HT1080 (cell line): ENCODE results near the gene HOXB4. TPM values are rescaled to one million over a fixed set of nuclear protein-coding genes. Genes with fewer than 3 reads are reported as not detected.

Source experiments
- DNase-seq: peaks from one replicate; pipeline ENCODE4 v3.0.0-alpha.2; 2015; ENCODE audit warnings: low read depth
- total RNA-seq: library from RNA; depleted of rRNA; stranded (reverse); fragments of >200 nt; shearing (Covaris generic); gene quantifications from 2 replicates; pipeline ENCODE4 v1.2.3, GENCODE V29; 2014

HOXB4 gene
- total RNA-seq, 1 experiment from 2014 or later = 3.9 TPM

DNA sequence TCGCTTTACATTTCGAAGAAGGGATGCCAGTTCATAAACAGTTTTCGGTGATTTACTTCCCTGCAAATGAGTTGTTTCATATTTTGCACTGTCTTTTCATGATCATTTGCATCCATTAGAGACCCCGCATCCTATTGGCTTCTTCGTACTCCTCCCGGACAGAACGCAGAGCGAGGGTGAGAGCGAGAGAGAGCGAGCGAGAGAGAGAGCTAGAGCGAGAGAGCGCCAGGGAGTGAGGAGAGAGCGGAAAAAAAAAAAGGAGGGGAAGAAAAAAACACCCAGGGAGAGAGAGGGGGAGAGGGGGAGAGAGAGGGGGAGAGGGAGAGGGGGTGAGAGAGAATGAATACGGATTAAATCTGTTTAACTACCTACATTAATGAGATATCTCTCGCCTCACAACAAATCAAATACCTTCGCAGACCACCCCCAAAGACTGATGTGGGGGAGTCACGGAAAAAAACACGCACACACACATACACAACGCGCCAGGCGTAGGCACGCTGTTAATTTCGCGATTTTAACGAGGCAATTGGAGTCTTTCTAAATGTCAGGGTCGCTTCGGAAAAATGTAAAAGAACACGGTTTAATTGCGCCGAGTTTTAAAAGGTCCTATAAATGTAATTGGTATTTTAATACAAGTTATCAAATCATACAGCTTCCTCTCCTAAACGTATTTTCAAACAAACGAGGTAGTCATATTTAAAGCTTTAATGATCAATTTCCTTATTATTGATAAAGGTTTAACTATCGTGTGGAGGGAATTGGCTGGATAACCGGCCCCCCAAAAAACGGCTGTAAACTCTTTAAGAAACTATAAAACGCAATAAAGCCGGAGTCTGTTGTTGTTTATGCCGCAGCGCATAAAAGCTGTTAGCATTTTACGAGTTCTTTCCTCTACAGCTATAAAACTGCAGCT, 37.2 kb upstream of the HOXB4 start, which contains the start of gene HOXB8:
TSS of gene HOXB8 (minus strand) at position 246 of the 916 bp plus-strand sequence. CDS start 588 bp downstream, outside the sequence.
- no peak for DNase-seq

DNA sequence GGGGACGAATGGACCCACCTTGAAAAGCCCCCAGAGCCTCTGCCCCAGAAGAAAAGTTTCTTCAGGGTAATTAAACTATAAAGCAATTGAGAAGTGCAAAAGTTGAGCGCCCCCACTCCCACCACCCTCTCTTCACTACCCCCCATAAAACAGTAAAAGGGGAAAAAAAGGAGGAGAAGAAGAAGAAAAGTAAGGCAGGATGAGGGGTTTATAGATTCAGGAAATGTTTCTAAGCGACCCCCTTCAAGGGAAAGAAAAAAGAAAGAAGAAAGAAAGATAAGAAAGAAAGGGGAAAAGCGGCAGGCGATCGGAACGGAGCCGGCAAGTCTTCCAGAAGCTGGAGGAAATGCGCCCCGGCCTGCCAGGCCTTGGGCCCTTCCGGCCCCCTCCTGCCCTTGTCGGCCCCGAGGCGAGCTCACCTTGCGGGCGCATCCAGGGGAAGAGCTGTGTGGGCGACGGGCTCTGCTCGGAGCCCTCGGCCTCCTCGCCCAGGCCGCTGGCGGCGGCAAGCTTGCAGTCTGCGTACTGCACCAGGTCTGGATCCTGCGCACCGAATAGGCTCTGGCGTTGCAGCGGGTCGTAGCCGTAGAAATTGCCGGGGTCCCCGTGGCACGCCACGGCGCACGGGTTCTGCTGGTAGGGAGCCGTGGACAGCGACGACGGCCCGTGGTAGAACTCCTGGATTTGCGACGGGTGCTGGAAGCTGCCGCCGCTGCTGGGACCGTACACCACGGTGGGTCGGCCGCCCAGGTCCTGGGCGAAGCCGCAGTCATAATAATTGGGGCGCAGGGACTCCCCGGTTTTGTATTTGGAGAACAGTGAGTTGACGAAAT, 35.9 kb upstream of the HOXB4 start:
- no peak for DNase-seq

DNA sequence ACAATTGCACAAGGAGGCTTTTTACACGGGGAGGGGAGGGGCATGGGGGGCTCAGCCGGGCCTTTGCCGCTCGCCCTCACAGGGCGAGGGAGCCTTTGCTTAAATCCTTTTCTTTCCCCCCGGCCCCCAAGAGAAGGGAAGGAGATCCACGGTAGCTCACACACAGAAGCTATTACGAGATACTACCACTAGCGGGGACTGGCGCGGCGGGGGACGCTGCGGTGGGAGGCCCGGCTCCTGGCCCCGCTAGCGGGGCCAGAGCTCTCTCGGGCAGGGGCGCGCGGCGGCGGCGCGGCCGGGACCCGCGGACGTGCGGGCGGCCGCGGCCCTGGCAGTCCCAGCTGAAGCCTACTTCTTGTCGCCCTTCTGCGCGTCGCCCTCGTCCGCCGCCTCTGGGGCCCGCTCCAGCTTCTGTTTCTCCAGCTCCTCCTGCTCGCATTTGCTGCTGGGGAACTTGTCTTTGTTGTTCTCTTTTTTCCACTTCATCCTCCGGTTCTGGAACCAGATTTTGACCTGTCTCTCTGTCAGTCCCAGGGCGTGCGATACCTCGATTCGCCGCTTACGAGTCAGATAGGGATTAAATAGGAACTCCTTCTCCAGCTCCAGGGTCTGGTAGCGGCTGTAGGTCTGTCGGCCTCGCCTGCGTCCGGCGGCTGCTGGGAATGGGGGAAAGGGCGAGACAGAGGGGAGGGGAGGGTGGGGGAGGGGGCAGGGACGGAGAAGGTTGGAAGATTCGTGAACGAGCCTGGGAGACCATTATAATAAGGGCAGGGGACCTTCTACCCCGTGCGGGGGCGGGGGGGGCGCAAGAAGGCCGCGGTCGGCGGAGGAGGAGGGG, 34.9 kb upstream of the HOXB4 start:
- no peak for DNase-seq

DNA sequence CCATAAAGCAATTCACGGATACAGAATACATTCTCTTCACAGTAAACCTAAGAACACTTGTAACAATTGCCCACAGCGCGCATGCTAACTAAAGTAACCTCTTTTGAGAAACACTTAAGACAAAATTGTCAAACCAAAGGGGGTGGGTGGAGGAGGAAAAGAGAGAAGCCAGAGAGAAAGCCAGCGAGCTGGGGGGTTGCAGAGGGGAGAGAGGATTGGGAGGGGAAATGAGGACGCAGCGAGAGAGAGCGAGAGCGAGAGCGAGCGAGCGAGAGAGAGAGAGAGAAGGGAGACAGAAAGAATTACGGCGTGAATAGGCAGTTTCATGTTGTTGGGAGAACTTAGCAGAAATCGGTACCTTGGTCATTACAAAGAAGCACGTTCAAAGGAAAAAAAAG, 34.3 kb upstream of the HOXB4 start:
- no peak for DNase-seq

DNA sequence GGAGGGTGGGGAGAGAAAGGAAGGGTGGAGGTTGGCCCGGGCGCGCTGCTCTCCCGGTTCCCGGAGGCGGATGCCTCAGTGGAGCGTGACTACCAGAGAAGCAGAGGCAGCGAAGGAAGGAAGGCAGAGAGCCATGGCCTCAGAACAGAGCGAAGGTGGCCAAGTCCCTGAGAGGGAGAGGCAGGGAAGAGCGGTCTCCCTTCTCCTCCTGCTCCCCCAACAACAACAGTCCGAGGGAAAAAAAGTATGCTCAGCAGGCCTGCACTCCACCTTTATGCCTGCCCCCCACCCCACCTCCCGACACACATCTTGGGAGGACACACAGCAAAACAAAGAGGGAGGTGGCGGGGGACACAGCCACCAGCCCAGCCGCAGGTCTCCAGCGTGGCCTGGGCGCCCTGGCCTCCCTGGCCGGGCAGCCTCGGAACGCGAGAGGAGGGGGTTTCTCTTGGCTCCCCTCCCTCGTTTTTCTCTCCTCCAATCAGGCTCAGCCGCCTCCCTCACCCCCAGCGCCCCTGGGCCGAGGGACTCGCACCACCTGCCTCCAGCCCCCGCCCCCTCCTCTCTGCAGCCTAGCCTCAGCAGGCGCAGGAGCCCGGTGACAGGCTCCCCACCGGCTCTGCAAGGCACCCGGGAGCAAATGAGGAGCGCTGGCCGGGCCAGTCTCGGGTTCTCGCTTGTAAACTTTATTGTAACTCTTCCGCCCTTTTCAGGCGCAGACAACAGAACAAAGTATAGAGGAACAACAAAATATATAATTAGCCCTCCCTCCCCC, 33.7 kb upstream of the HOXB4 start:
- DNase-seq = peak; percentile 74

DNA sequence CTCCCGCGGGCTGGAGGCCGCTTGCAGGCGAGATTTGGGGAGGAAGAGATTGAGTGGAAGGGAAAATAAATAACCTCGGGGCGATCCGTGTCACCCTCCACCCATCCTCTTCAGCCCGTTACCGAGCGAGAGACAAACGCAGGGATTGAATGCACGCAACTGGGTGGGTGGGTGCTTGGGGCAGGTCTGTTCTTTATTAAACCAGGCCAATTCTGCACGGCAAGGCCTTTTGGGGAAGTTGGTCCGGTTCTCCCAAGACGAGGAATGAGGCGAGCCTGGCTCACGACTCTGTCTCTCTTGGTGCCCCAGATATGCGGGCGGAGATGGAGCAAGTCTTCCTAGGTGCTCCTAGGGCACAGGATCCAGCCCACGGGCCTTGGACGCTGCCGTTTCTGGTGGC, 33.1 kb upstream of the HOXB4 start:
- DNase-seq = no peak

DNA sequence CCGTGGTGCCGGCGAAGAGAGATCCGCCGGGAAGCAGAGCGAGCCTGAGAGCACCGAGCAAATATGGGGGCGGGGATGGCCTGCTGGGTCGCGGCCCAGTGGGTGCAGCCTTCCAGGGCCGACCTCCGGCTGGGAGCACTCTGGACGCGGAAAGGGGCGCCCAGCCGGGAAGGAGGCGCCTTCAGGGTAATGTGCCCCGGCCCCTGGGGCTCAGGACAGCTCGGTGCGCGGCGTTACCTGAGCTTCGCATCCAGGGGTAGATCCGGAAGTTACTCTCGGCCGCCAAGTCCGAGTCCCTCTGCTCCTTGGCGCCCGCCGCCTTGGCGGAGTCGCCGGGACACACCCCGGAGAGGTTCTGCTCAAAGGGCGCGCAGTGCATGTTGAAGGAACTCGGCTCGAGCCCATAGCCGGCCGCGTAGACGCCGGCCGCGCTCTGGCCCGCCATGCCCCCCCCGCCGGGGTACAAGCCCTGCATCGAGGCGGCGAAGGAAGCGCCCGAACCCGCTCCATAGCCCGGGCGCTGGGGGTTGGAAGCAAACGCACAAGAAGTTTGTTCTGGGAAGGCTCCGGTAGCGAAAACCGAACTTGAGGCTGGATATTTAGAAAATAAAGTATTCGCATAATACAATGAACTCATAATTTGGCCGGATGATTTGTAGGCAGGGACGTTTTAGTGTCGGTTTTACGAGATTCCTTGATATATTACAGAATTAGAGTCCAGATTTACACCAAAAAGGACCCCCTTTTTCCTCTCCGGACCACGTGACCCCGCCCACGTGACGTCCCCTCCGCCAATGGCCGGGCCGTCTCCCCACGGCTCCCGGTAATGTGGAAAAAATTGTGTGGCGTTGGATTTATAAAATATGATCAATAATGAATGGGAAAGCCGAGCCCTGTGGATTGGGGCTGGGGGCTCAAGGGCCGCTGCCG, 32.4 kb upstream of the HOXB4 start, which contains the start of gene HOXB7:
TSS of gene HOXB7 (minus strand) at position 736 of the 930 bp plus-strand sequence. CDS start at position 637, 99 bp downstream.
- DNase-seq = peak; percentile 65

DNA sequence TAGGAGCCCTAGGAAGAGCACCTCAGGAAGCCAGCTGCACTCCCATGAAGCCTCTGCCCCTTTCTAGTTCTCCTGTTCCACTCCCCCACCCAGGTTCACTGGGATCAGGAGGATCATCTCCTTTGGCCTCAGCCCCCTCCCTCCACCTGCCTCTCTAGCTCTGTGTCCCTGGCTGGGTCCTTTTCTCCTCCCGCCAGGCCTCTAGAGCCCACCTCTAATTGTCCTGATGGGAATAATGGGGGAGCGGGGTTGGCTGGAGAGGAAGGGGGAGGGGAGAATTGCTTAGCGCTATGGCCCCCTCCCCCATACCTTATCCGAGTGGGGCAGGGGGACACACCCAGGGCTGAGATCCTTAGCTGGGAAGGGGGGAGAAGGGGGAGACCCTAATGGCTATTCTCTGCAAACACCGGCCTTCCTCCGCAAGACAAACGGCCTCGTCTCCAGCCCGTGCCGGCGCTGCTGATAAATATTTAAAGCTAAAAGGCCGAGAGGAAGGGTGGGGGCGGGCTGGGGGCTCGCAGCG, 31.7 kb upstream of the HOXB4 start:
- no peak for DNase-seq

DNA sequence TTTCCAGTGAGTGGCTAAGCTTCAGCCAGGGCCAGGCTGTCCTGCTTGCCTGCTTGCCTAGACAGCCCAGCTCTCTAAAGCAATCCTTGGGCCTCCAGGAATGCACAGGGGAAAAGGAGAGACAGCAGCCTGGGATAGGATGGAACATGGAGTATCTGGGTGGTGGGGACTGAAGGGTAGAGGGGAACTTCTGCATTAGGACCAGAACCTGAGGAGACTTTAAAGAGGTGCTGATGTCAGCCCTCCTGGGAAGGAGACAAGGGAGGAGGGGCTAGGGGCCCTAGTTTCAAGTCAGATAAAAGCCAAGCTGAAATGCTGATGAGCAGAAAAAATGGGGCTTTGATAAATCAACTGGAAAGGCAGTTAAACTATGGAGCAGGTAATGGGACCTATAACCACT, 30.9 kb upstream of the HOXB4 start:
- no peak for DNase-seq

DNA sequence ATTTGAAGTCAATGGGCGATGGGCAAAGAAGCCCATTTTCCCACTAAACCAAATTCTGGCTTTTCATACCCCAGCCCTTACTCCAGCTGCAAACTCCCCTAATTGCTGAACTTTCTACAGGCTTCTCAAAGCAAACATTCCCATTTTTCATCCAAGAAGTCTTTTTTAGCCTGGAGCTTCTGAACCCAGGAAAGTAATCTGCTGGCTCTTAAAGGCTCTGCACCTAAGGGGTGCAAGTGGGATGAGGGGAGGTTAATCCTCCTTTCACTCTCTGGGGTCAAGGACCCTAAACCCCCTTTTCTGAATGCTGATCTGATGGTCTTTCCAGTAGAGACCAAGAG, 30.3 kb upstream of the HOXB4 start:
- DNase-seq = no peak

DNA sequence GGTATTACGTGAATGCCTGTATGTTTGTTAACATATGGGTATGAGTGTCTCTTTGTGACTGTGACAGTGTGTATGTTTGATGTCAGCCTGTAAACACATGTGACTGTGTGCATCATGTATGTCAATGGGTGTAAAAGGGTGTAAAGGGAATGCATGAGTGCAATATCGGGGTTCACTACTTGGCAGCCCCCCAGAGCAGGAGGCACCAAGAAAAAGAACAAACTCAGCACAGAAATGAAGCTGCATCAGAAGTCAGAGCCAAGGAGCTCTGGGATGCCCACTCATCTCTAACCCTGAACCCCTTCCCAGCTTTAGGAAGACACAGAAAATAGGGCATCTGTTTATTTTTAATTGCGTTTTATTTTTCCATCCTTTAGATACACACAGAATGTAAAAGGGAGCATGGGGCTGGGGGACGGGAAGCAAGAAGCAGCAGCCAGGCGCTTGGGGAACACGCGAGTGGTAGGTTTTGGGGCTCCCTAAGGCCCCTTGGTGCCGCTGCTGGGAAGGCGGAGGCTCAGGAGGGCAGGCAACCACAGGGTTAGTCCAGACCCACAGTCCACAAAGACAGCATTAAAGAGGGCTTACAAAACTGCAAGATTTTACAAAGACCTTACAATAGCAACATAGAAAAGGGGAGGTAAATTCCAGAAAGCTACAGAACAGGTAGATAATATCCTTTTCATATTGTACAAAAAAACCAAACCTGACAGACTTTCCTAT, 28.9 kb upstream of the HOXB4 start:
- no peak for DNase-seq

DNA sequence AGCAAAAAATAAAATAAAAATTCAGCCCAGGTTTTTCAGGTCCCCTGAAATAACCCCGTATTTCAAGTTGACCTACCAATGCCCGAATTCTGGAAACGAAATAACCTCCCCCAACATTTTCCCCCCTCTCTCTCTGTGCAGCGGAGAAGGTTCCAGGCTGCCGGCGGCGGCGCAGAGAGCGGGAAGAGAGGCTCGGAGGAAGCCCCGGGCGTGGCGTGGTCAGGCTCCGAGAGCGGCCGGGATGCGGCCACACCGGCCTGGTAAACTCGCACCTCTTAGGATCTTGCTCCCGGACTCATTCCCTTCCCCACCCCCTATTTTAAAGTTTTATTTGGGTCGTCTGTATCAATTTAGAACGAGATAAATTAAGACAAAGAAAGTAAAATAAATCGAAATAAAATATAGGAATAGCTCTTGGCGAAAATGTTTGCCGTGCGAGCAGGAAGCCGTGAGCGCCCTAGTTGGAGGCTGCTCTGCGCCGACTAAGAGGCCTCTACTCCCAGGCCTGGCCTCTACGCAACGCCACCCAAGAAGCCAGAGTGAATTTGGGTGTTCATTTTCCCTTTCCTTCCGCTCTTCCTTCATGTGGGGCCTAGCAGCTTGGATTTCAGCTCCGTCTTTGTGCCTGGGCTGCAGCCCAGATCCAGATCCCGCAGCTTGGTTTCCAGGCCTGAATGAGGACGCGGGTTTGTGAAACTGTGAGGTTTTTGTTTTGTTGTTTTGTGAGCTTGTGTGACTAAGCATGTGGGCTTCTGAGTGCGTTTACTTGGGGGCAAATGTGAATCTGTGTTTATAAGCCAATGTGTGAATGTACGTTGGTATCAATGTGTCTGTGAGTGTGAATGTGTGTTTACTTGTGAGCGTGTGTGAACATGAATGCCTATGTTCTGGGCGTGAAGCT, 28.1 kb upstream of the HOXB4 start:
- no peak for DNase-seq

DNA sequence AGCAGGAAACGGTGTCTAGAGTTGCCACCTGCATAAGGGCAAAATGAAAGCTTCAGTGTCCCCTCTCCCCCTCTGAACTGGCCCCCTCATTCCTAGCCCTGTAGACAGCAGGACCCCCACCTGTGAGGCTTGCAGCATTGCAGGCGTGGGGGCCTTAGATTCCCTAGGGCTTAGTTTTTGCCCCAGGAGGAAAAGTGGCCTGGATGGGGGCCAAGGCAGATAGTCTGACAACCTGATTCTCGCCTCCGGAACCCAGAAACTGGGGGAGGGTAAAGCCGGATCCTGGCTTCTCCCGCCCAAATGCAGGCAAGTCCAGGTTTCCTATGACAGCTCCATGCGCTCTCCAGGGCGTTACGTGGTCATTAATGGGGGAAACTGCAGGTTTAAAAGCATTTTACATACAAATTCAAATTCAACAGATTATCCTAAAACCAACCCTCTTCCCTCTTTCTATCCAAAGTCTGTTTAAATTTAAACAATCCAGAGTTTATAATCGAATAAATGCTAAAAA, 27.3 kb upstream of the HOXB4 start:
- DNase-seq = no peak

DNA sequence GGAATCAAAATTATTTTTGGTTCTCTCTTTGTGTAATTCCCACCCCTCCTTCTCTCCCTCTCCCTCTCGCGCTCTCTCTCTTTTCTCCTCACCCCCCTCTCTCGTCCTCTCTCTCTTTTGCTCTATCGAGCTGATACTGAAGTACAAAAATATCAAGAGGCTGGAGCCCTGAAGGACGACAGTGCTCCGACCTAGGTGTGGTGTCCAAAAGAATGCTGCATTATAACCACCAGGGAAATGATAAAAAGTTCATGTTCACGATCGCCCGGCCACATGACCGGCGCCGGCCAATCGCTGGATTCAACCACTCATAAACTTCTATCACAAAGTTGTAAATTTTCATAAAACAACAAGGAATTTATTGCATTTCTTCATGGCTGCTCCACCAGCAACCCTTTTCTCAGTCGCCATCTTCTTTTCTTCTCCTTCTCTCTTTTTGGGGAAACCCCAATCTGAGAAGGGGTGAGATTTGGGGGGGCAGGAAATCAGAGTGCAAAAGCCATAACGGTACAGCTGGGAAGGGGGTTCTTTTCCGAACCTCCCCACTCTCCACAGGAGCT, 26.7 kb upstream of the HOXB4 start, which contains the start of gene HOXB6:
TSS of gene HOXB6 (minus strand) at position 217 of the 560 bp plus-strand sequence. CDS start 6,836 bp downstream, outside the sequence.
- DNase-seq = peak; percentile 80

DNA sequence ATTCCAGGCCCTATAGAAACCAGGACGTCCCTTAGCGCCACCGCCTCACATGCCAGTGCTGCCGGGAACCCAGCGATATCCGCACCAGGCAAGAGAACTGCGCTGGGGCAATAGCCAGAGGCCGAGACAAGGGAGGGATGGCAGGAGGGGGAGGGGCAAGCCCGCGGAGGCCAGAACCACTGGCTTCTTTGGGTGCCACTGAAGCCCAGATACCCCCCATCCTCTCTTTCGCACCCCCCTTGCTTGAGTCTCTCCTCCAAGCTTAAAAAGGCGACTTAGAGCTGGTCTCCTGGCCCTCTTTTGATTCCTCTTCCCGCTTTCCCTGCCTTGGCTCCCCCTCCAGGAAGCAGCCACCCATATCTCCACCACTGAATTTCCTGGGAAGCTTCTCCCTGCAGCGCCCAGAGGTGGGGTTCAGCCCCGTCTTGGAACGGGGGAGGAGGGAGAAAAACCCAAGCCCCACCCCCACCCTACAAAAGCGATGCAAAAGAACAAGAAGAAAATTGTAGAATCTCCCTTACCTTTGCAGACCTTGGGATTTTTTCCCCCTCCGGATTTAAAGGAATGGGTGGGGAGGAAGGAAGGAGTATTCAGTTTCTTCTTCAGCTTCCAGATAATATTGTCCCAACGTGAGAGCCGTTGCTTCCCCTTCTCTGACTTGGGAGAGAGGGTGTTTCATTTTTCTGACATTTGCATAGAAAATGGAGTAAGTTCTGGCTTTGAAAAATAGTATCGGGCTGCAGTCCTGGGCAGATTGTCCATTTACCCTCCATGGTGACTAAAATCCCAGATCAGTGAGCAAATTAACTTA, 26.0 kb upstream of the HOXB4 start:
- DNase-seq = peak; percentile 84
